ENCODE measurements around the gene GRPEL2.

DNA sequence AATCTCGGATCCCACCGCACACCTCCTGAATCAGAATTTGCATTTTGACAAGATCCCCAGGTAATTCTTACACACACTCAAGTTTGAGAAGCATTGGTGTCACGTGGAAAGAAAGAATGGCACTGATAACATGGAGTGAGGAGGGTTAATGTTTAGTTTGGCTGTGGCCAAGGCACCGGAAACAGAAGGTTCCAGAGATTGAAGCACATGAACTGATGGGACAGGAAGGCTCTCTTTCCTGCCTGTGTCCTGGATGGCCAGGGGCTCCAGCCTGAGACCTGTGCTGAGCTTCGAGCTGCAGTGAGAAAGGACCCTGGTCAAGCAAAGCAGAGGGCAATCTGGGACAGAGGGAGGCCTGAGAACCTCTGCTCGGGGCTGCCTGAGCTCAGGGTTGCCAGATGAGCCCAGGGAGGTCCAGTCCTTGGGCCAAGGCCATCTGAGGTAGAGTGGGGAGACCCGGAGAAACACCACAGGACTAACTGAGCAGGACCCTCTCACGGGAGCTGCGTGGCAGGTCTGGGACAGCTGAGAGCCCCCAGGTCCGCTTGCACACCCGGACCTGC is 46.4 kb upstream of the GRPEL2 start:
- TF ChIP-seq, protein P1, sequence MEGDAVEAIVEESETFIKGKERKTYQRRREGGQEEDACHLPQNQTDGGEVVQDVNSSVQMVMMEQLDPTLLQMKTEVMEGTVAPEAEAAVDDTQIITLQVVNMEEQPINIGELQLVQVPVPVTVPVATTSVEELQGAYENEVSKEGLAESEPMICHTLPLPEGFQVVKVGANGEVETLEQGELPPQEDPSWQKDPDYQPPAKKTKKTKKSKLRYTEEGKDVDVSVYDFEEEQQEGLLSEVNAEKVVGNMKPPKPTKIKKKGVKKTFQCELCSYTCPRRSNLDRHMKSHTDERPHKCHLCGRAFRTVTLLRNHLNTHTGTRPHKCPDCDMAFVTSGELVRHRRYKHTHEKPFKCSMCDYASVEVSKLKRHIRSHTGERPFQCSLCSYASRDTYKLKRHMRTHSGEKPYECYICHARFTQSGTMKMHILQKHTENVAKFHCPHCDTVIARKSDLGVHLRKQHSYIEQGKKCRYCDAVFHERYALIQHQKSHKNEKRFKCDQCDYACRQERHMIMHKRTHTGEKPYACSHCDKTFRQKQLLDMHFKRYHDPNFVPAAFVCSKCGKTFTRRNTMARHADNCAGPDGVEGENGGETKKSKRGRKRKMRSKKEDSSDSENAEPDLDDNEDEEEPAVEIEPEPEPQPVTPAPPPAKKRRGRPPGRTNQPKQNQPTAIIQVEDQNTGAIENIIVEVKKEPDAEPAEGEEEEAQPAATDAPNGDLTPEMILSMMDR (IDR thresholded peaks at IDR 0.05): no peak
- no peak for TF ChIP-seq POLR2A (IDR thresholded peaks at IDR 0.05)
